GM12878 (cell line): ENCODE data around the gene TBC1D25. TPM values are rescaled to one million over a fixed set of nuclear protein-coding genes. Genes with fewer than 3 reads are reported as not detected.

Source experiments
- ATAC-seq: fragments of 200-7000 bp; cut with Tn5 transposase; 3 replicates; pipeline ENCODE4 v1.9.1; 2020; ENCODE audit warnings: mild to moderate bottlenecking, moderate library complexity
- BruUV-seq: library from RNA; stranded (reverse); fragments of 400-500 nt; replicated peaks from 2 replicates; lab custom pipeline; 2021; lab: Mats Ljungman, UMichigan
- CTCF ChIA-PET: fragments of 300-600 bp; sonication (Branson Sonifier 250); formaldehyde crosslinking; extraction: SDS; loops from one replicate; lab custom pipeline; 2021; ENCODE audit warnings: inconsistent platforms; lab: Yijun Ruan, JAX
- POLR2A ChIA-PET: fragments of 350-600 bp; formaldehyde crosslinking; extraction: SDS; loops from one replicate; lab custom pipeline; 2021; ENCODE audit warnings: inconsistent platforms; lab: Charles Lee
- RAD21 ChIA-PET: fragments of 300-600 bp; sonication (Branson Sonifier 250); formaldehyde crosslinking; loops from one replicate; lab custom pipeline; 2023; ENCODE audit warnings: antibody characterized with exemption; ENCODE audit not compliant: unreplicated experiment; lab: Charles Lee
- SMC1A ChIA-PET: fragments of 300-600 bp; sonication (Branson Sonifier 250); formaldehyde crosslinking; loops from one replicate; lab custom pipeline; 2023; ENCODE audit not compliant: unreplicated experiment, uncharacterized antibody; lab: Charles Lee
- DNase-seq: peaks from one replicate; pipeline ENCODE4 v3.0.0-alpha.2; 2011; ENCODE audit warnings: low read depth, low spot score
- FAIRE-seq: peaks from 3 replicates; lab custom pipeline; 2011; peaks lifted over from hg19 to GRCh38; lab: Jason Lieb, UNC
- H2AFZ ChIP-seq: 2 replicates; pipeline ENCODE4 v1.6.0; 2011; ENCODE audit warnings: low read depth, low read length, control low read depth; ENCODE audit not compliant: control insufficient read depth
- H3K27ac ChIP-seq: 2 replicates; pipeline ENCODE4 v1.5.1; 2011; ENCODE audit warnings: control low read depth; ENCODE audit not compliant: control insufficient read depth, insufficient read depth
- H3K27me3 ChIP-seq, 2 experiments: replicated peaks in 1 of 2; 2 replicates each; pipeline versions ENCODE4 v1.6.0 to v1.6.1; 2011; ENCODE audit warnings: low read length in 1 of 2; ENCODE audit not compliant: control insufficient read depth in 2 of 2, insufficient read depth in 2 of 2
- H3K36me3 ChIP-seq, 2 experiments: 2 replicates each; pipeline ENCODE4 v1.5.1; 2011; ENCODE audit warnings: low read length in 1 of 2; ENCODE audit not compliant: control insufficient read depth in 2 of 2, insufficient read depth in 2 of 2
- H3K4me1 ChIP-seq: 2 replicates; pipeline ENCODE4 v1.6.1; 2011; ENCODE audit warnings: mild to moderate bottlenecking, low read length, moderate library complexity, mixed read lengths; ENCODE audit not compliant: control insufficient read depth, insufficient read depth
- H3K4me2 ChIP-seq: 2 replicates; pipeline ENCODE4 v1.6.0; 2011; ENCODE audit warnings: control low read depth; ENCODE audit not compliant: control insufficient read depth, insufficient read depth
- H3K4me3 ChIP-seq: fragments of 200-600 bp; sonication (generic); 2 replicates; pipeline ENCODE4 v1.5.1; 2016
- H3K79me2 ChIP-seq: 2 replicates; pipeline ENCODE4 v1.6.0; 2011; ENCODE audit warnings: low read length; ENCODE audit not compliant: control insufficient read depth, insufficient read depth
- H3K9ac ChIP-seq: 2 replicates; pipeline ENCODE4 v1.8.0; 2011; ENCODE audit warnings: low read length, control low read depth, mixed read lengths; ENCODE audit not compliant: control insufficient read depth, insufficient read depth
- H3K9me3 ChIP-seq: replicated peaks from 3 replicates; pipeline ENCODE4 v1.5.1; 2011; ENCODE audit warnings: mild to moderate bottlenecking, low read length; ENCODE audit not compliant: control insufficient read depth, insufficient read depth
- H4K20me1 ChIP-seq: 2 replicates; pipeline ENCODE4 v1.6.0; 2011; ENCODE audit not compliant: control insufficient read depth, insufficient read depth
- CHD1 ChIP-seq: IDR thresholded peaks from 2 replicates; pipeline ENCODE4 v1.6.1; 2012; ENCODE audit warnings: low read depth, low read length, improper control_type of control experiment
- POLR2A ChIP-seq: IDR thresholded peaks from 2 replicates; pipeline ENCODE4 v1.6.1; 2011; ENCODE audit warnings: low read depth, mild to moderate bottlenecking, low read length
- RUNX3 ChIP-seq: IDR thresholded peaks from 2 replicates; pipeline ENCODE4 v1.6.1; 2012; ENCODE audit warnings: low read length, inconsistent platforms
- WGBS: methylation state at CpG from one replicate; pipeline ENCODE4 v1.1.6; 2016; ENCODE audit warnings: low lambda C conversion rate; ENCODE audit not compliant: insufficient replicate concordance, insufficient coverage; ENCODE audit errors: missing lambda C conversion rate; 5-methylcytosine and 5-hydroxymethylcytosine counted together
- in situ Hi-C: fragments of 300-500 bp; cut with MboI; formaldehyde crosslinking; loops from 9 replicates; pipeline ENCODE4 v1.14.3; 2018; ENCODE audit warnings: mixed read lengths
- intact Hi-C: fragments of 100-400 bp; cut with micrococcal nuclease; formaldehyde crosslinking; loops from one replicate; pipeline ENCODE4 v1.14.2; 2022; ENCODE audit not compliant: unreplicated experiment
- polyA plus RNA-seq, 11 experiments: library from polyadenylated mRNA; depleted of rRNA in 4 of 11; unstranded in 6 of 11; stranded (reverse) in 5 of 11; fragments of >200 nt; fragmentation: Nextera tagmentation in 4 of 11; fragmentation: Illumina TruSeq in 1 of 11; extraction: Ambion mirVana in 4 of 11; extraction: Trizol in 1 of 11; gene quantifications; 1 replicate in 1 of 11; 2 replicates in 10 of 11; pipeline versions ENCODE4 v1.2.1 to v1.2.3, GENCODE V29; 2011 to 2016; ENCODE audit warnings: inconsistent platforms in 2 of 11, missing spikeins in 2 of 11, low read depth in 1 of 11
- total RNA-seq, 4 experiments: library from RNA; depleted of rRNA in 3 of 4; stranded (reverse); fragments of >200 nt in 3 of 4; fragmentation: Illumina TruSeq in 1 of 4; extraction: Trizol in 1 of 4; gene quantifications; 2 replicates each; pipeline versions ENCODE4 v1.2.1 to v1.2.3, GENCODE V29; 2013 to 2021
- TF ChIP-seq, protein P1 (sequence below): IDR thresholded peaks from 2 replicates; pipeline ENCODE4 v1.6.1; 2011; ENCODE audit warnings: low read depth, mild to moderate bottlenecking, low read length, moderate library complexity, borderline replicate concordance; ENCODE audit errors: extremely low read depth
- TF ChIP-seq, protein P2 (sequence below): IDR thresholded peaks from 2 replicates; pipeline ENCODE4 v1.6.1; 2012; ENCODE audit warnings: improper control_type of control experiment, low read depth, low read length; ENCODE audit not compliant: insufficient replicate concordance

Gene TBC1D25
- total and polyA plus RNA-seq, 10 of the 15 experiments (the other 5 are each of a cell fraction or from before 2014, with no cell fraction given): 0.79 to 17.3 (median 10.0) TPM

DNA sequence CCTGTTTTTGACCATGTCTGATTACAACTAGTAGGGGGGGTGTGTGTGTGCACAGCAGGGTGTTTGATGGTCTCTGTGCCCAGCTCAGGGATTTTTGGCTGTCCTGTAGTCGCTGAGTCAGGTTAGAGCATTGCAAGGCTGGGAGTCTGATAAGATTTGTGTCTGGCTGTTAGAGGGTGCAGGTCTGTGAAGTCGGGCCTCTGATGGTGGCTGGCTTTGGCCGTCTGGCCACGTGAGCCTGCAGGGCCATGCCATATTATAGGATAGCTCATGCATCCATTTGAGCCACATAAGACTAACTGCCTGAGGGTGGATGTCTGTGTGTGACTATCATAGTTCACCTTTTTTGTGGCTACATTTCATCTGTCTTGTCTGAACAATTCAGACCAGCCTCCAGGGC lies 25.8 kb upstream of the TBC1D25 start:
- RAD21 ChIA-PET: no interaction called here
- TF ChIP-seq, protein P1, sequence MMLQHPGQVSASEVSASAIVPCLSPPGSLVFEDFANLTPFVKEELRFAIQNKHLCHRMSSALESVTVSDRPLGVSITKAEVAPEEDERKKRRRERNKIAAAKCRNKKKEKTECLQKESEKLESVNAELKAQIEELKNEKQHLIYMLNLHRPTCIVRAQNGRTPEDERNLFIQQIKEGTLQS: no peak
- TF ChIP-seq CHD1 (no peak), RUNX3 (no peak), POLR2A (no peak)
- TF ChIP-seq, protein P2, sequence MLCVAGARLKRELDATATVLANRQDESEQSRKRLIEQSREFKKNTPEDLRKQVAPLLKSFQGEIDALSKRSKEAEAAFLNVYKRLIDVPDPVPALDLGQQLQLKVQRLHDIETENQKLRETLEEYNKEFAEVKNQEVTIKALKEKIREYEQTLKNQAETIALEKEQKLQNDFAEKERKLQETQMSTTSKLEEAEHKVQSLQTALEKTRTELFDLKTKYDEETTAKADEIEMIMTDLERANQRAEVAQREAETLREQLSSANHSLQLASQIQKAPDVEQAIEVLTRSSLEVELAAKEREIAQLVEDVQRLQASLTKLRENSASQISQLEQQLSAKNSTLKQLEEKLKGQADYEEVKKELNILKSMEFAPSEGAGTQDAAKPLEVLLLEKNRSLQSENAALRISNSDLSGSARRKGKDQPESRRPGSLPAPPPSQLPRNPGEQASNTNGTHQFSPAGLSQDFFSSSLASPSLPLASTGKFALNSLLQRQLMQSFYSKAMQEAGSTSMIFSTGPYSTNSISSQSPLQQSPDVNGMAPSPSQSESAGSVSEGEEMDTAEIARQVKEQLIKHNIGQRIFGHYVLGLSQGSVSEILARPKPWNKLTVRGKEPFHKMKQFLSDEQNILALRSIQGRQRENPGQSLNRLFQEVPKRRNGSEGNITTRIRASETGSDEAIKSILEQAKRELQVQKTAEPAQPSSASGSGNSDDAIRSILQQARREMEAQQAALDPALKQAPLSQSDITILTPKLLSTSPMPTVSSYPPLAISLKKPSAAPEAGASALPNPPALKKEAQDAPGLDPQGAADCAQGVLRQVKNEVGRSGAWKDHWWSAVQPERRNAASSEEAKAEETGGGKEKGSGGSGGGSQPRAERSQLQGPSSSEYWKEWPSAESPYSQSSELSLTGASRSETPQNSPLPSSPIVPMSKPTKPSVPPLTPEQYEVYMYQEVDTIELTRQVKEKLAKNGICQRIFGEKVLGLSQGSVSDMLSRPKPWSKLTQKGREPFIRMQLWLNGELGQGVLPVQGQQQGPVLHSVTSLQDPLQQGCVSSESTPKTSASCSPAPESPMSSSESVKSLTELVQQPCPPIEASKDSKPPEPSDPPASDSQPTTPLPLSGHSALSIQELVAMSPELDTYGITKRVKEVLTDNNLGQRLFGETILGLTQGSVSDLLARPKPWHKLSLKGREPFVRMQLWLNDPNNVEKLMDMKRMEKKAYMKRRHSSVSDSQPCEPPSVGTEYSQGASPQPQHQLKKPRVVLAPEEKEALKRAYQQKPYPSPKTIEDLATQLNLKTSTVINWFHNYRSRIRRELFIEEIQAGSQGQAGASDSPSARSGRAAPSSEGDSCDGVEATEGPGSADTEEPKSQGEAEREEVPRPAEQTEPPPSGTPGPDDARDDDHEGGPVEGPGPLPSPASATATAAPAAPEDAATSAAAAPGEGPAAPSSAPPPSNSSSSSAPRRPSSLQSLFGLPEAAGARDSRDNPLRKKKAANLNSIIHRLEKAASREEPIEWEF: no peak
- TF ChIP-seq, all 136 proteins: peak for 0
- intact Hi-C loops (no loop called here), in situ Hi-C loops (no loop called here)
- Histone ChIP-seq H3K4me2 (no peak overlapping the region), H3K9ac (no peak overlapping the region), H3K27ac (no peak overlapping the region), H3K79me2 (no peaks in the 10 kb centered on the region), H3K9me3 (no peaks in the 10 kb centered on the region), H2AFZ (no peak overlapping the region), H3K27me3 (no peaks in the 10 kb centered on the region), H3K4me1 (no peaks in the 10 kb centered on the region), H4K20me1 (no peaks in the 10 kb centered on the region), H3K36me3 (no peaks in the 10 kb centered on the region), H3K4me3 (no peak overlapping the region)
- WGBS: 60% methylated on average over 4 of the region's 4 CpGs
- BruUV-seq: no TSS peak
- no peak for FAIRE-seq
- POLR2A ChIA-PET: no interaction called here
- no peak for DNase-seq
- SMC1A ChIA-PET: interaction anchor here (0.6 kb wide), 1 partner anchor 17 kb away, joined by 3 read pairs; no protein-coding TSS in a partner anchor
- ATAC-seq: no peak
- CTCF ChIA-PET: interaction anchor here (0.9 kb wide), 1 partner anchor 26 kb away, joined by 3 read pairs; the partner anchor contains the start of gene TBC1D25
